NCI-H2029 treated with DMSO at 0.1 percent for 48 hours (cell line): Measurements from ENCODE around the gene ATRNL1.

Source experiments
- DNase-seq: peaks from one replicate; lab custom pipeline; 2025; lab: John Stamatoyannopoulos, UW

ATRNL1 gene

GRCh38 chr10:115953281-115953680 is 860.1 kb downstream of the ATRNL1 start:
- DNase-seq: no peak

DNA sequence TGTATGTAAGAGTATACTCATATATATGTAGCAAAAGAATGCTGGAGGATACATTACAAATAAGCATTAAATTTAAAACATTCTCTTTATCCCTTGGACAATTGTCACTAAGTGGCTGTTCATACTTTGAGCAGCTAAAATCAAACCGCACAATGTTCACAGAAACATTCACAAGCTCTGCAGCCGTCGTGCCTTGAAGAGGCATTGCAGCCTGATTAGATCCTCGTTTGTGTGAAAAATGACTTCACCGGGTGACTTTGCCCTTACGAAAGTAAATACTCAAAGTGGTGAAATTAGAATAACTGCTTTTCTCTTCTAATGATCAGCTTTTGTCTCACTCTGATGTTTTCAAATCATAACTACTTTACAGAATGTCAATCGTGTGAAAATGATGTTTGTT is 860.8 kb downstream of the ATRNL1 start:
- no peak for DNase-seq

DNA sequence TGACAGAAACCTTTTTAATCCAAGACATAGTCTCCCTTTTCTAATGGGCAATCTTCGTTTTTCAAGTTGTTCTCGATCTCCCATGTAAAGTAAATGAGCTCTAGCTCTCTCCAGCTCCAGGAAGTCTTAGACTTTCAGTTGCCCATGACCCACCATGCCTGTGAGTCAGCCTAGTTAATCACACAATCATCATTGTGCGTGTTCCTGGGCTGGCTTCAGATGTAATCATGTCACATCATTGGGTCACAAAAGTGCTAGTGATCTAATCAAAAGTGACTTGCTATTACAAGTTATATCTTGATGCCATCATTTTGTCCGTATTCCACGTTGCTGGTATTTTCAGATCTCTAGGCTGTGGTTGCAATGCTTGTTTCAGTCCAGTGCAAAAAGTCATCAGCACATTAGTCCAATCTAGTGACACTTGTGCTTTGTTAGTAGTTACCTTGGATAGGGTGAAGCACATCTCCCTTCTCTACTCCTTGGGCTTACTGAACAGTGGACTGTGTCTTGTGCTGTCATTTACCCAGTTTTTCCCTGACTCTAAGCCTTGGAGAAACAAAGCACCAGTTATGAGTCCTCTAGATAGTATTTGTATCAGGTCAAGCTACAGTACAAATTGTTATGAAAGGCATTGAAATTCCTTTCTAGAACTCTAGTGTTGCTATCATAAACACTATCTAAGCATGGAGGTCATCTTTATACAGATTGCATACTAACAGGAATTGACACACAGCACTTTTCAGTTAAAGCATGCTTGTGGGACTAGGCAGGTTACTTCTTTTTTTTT is 863.3 kb downstream of the ATRNL1 start:
- no peak for DNase-seq

DNA sequence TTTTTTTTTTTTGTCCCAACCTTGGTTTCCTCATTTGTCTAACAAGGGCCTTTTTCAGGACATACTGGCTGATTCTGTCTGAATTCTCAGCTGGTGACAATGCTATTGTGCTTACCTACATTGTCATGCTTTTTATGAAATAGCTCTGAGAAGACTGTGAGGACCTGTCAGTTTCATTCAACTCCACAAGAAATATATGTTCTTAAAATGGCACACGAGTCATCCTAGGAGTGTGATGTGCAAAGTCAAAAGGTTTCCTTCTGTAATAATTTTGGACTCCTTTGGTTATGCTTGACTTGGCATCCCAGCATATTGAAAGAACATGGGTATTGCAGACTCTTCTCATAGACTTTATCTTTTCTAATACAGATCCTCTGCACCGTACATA is 863.8 kb downstream of the ATRNL1 start:
- DNase-seq: no peak

DNA sequence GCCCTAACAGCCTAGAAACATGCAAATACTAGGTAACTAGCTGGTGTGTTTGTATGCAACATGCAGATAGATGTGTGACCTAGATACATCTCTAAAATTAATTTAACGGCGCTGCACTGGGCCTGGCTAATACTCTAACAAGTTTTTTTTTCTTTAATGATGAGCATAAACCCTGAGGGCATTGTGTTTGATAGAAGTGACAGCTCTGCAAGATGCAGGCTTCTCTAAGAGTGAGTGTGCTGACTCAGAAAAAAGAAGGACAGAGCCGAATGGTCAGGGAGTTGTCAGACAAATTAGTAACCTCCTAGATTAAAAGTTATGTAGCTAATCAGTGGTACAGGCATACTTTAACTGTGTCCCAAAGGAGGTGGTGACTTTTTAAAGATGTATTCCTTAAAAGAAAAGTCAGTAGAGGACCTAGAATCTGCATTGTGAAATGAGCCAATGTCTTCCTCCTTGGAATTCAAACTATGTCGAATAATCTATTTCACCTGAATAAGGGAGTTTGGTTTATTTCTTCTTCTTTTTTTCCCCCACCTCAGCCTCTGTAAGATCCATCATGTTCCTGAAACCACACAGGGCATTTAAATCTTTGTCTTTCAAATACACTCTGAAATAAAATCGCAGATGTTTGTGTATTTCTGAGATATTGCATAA is 864.7 kb downstream of the ATRNL1 start:
- DNase-seq: no peak

GRCh38 chr10:115963848-115964247 is 870.7 kb downstream of the ATRNL1 start:
- DNase-seq: no peak

DNA sequence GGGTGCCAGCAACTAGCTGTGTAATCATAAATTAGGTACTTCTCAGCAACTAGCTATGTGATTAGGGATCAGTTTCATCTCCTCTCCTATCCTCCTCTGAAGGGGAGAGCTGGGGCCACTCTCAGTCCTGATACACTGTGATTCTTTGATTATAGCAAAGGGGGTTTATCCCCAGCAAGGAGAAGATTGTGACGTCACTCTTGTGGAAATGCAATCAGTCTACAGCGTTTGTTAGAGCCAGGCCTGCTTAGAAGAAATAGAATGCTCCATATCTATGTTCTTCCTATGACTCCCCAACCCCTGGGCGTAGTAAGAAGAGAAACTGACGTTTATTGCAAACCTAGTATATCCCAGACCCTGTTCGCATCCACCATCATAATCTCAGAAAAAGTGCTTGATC is 871.7 kb downstream of the ATRNL1 start:
- no peak for DNase-seq

GRCh38 chr10:115965376-115965775 is 872.2 kb downstream of the ATRNL1 start:
- DNase-seq: no peak

DNA sequence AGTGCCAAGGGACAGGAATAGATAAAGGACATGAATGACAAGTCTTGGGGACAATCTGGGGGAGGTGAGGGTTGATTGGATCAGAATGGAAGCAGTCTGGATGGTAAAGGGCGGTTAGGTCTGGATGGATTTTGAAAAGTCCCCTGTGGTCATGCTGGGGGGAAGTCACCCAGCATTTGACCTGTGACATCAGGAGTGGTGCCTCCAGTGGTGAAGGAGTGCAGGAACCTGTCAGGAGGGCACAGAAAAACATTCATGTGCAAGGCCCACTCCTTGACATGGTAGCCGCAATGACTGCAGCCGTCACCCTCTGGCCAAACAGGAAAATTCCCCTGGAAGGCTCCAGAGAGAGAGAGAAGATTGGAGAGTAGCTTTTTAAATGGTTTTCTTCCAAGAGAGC is 875.1 kb downstream of the ATRNL1 start:
- no peak for DNase-seq

DNA sequence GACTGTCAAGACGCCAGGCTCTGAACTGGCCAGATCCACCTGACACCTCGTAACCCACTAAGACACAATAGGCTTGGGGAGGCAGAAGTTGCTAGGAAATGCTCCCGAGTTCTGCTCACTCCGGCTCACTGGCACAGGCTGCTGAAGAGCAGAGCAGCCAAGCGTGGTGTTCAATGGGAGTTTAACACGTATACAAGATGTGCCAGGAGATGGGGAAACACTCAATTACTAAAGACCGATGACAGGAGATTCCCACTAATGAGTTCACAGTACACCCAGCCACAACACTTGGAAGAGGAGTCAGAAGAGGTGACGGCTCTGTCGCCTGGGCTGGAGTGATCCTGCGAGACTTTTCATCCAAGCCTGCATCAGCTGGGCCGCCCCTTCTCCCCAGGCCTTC is 876.4 kb downstream of the ATRNL1 start:
- DNase-seq: no peak

DNA sequence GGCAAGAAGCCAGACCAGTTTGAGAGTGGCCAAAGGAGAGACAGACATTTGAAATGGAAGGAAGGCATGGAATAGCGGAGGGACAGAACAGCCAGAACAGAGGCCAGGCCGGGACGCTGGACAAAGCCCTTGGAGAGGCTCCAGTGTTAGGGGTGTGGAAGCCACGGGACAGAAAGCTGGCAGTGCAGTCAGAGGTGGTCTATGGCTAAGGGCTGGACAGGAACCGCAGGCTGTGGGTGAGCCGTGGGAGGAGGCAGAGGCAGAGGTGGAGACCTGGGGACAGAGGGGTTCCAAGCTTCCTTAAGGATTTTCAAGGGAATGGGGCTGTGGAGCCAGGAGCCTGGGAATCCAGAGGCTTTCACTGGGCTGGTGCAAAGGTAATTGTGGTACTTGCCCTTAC is 878.8 kb downstream of the ATRNL1 start:
- DNase-seq: no peak

- no peak for DNase-seq
Observed at GRCh38 chr10:115972426-115972825, 879.3 kb downstream of the ATRNL1 start.

- DNase-seq: no peak
Observed at GRCh38 chr10:115974351-115974750, 881.2 kb downstream of the ATRNL1 start.

GRCh38 chr10:115974816-115975430 is 881.8 kb downstream of the ATRNL1 start:
- DNase-seq: no peak

DNA sequence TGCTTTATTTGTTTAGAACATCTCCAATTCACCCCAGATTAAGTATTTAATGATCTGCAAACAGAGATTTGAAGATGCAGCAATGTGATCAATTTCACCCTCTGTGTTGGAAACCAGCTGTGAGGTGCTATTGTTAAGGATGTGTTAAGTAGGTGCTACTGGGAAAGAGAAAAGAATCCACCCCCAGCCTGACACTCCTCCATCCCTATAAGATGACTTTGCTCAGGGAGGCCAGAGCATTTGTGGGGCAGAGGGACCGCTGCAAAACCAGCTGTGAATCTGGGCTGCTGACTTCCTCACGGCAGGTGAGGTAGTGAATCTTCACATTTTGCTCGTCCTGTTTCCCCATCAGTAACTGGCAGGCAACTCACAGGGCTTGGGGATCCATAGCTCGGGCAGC is 882.3 kb downstream of the ATRNL1 start:
- DNase-seq: no peak

- no peak for DNase-seq
Observed at GRCh38 chr10:115976342-115976741, 883.2 kb downstream of the ATRNL1 start.

GRCh38 chr10:115977855-115978254 is 884.7 kb downstream of the ATRNL1 start:
- DNase-seq: no peak

- no peak for DNase-seq
Observed at GRCh38 chr10:115979576-115979975, 886.4 kb downstream of the ATRNL1 start.

DNA sequence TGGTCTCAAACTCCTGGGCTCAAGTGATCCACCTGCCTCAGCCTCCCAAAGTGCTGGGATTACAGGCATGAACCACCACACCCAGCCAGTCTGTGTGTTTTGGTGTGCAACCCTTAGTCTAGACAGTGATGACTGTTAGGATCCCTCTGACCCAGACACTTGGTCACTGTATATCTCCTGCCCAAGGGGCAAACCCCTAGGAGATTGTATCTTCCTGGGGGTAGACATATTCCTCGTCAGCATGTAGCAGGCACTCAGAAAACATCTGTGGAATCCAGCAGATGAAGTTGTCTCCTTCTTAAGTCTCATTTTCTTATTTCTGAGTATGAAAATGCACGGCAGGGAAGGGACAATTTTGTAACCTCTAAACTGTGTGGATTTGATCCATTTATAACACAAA is 887.3 kb downstream of the ATRNL1 start:
- DNase-seq: no peak

GRCh38 chr10:115981081-115981480 is 887.9 kb downstream of the ATRNL1 start:
- DNase-seq: no peak

DNA sequence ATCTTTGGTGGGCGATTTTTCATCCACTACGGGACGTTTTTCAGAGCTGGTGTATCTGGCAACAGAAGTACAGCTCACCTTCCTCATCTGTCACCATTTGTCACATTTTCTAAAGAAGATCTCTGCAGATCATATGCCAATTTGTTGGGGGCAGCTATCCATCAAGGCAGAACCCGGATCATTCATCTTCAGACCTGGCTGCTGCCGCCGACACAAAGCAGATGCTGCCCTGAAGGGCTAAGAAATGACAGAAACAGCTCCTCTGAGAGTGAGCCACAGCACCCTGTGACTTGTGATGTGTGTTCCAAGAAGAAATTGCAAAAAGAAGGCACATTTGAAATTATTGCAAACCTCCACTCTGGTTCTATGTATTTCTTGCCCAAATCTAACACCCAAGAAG is 888.9 kb downstream of the ATRNL1 start:
- no peak for DNase-seq

DNA sequence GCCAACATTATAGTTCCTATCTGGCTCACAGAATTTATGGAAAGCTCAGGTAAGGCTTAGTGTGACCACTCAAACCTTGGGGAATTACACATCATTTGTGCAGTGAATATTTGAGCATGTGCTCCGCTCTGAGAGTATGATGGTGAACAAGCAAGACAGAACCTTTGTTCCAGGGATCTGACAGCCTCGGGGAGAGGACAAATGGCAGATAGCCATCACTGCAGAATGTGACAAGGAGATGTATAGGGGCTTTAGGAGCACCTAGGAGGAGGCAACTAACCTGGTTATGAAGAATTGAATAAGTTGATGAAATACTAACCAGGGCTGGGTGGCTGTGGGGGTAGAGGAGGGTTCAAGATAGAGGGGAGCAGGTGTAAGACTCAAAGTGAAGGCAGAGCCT is 889.4 kb downstream of the ATRNL1 start:
- no peak for DNase-seq

GRCh38 chr10:115985786-115986185 is 892.6 kb downstream of the ATRNL1 start:
- no peak for DNase-seq
